ENCODE data around the gene KDM7A. TPM values are rescaled to one million over a fixed set of nuclear protein-coding genes. Genes with fewer than 3 reads are reported as not detected.

KDM7A gene
- polyA plus RNA-seq, 3 donors = 10.8 to 15.3 (median 12.6) TPM

DNA sequence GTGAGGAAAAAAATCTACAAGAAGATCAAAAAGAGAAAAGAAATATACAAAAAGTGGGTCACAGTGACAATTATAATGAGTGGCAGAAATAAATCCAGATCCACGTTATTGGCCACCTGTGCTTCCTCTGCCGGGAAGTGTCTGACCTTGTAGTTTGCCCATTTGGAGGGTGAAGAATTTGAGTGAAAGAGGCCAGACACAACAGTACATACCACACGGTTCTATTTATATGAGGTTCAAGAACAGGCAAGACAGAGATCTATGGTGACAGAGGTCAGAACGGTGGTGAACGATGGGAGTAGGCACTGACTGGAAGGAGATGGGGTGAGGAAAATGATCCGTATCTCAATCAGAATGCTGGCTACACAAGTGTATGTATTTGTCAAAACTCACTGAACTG, 131.1 kb downstream of the KDM7A start:
- DNase-seq (ENCODE audit: extremely low read depth in 1 of 11, low read depth in 9 of 11, low spot score in 4 of 11) = no peak

DNA sequence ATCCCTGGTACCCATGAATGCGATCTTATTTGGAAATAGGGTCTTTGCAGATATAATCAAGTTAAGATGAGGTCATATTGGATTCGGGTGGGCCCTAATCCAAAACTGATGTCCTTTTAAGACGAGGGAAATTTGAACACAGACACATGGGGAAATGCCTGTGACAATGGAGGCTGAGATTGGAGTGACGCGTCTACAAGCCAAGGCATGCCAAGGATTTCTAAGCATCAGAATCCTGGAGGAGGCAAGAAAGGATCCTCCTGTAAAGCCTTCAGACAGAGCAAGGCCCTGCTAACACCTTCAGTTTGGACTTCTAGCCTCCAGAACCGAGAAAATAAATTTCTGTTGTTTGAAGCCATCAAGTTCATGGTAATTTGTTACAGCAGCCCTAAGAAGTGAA, 132.5 kb downstream of the KDM7A start:
- DNase-seq (ENCODE audit: extremely low read depth in 1 of 11, low read depth in 9 of 11, low spot score in 4 of 11) = no peak

DNA sequence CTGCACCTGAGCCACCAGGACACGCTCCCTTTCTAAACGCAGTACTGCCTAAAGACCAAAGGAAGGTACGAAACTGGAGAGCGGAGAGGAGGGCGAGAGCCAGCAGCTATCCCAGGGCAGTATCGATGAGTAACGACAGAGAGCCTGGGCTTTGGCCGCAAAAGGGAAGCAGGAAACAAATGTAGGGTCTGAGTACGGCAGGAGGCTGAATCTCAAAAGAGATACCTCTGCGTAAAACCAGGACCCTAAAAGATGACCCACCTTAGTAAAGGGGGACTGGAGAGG, 134.5 kb downstream of the KDM7A start:
- no peak for DNase-seq (ENCODE audit: extremely low read depth in 1 of 11, low read depth in 9 of 11, low spot score in 4 of 11)

DNA sequence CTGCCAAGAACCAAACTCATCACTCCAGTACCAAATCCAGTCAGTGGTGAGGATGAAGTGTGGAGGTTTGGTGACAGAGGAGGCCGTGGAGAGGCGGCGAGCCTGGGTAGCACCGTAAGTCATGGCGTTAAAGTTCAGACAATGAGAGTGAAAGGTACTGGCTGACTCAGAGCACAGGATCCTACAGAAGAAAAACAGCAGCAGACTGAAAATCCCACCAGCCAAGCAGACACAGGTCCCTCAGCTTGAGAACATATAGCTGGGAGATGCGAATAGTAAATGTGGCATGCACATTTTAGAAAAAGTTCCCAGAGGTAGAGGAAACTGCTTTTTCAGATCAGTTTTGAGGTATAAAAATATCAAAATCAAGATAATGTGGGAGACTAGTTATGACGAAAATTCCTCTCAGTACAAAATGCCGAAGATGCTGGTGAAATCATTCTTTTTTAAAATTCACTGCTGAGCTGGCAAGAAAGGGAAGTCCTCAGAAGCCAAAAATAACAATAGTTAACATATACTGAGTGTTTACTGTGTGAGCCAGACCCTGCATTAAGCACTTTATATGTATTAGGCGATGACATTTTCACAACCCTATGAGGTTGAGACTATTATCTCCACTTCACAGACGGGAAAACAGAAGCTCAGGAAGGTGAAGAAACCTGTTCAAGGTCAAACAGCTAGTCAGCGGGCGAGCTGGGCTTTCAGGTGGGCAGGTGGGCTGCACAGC, 135.0 kb downstream of the KDM7A start:
- DNase-seq (ENCODE audit: extremely low read depth in 1 of 11, low read depth in 9 of 11, low spot score in 4 of 11) = no peak

DNA sequence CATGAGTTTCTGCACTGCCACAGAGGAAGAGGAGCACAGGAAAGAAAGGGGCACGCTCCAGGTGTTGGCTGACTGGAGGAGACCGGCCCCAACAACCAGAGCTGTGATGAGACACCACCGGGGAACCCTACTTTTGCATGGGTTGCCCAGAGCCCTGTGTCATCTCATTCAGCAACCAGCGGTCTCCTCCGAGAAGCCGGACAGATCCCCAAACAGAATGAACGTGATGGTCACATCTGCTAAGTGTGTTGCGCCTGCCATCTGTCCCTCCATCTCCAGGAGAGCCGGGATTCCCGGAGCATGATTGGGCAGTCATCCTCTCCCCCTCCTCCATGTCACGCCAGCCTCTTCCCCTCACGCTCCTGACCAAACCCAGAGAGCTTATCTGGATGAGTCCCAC, 136.9 kb downstream of the KDM7A start:
- DNase-seq (ENCODE audit: extremely low read depth in 1 of 11, low read depth in 9 of 11, low spot score in 4 of 11) = no peak

DNA sequence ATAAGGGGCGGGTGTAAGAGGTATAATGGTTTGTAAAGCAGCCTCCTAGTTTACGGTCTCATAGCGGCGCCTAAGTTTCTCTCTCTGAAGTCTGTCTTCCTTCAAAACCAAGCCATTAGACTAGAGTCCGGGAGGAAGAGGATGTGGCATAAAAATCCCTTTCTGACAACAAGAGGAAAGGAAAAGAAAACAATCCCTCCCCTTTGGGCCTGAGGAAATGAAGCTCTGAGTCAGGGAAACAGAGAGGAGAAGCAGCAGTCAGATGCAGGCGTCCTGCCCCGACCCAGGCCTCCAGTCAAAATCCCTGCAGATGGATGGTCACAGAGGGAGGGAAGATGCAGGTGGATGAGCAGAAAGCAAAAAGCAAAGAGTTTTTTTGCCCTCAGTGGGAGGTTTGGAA, 137.7 kb downstream of the KDM7A start:
- DNase-seq (ENCODE audit: extremely low read depth in 1 of 11, low read depth in 9 of 11, low spot score in 4 of 11) = no peak

DNA sequence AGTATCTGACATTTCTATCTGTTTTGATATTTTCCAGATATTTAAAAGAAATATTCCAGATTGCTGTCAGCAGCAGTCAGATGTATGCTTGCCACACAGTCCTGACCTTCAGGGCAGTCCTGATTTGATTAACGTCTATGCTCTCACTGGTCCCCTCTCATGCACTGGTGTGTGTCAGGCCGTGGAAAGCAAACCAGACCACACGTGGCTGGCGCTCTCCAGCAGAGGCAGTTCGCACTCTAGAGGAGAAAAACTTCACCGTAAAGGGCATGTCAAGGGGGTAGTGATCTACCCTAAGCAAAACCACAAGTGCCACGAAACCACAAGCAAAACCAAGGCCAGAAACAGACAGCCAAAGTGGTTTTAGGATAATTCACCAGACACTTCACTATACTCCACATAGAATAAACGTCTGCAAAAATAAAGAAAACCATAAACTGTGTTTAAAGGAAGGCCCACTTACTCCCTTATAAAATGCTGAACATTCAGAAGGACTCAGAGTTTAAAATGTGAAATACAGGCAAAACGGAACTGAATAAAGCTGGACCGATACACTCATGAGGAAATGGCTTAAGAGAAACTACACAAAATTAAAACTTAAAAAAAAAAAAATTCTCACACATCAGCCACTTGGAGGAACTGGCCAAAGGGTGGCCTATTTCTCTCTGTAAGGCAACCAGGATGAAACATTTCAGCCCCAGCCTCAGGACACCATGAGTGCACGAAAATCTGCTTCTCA, 140.4 kb downstream of the KDM7A start:
- DNase-seq (ENCODE audit: extremely low read depth in 1 of 11, low read depth in 9 of 11, low spot score in 4 of 11) = no peak

DNA sequence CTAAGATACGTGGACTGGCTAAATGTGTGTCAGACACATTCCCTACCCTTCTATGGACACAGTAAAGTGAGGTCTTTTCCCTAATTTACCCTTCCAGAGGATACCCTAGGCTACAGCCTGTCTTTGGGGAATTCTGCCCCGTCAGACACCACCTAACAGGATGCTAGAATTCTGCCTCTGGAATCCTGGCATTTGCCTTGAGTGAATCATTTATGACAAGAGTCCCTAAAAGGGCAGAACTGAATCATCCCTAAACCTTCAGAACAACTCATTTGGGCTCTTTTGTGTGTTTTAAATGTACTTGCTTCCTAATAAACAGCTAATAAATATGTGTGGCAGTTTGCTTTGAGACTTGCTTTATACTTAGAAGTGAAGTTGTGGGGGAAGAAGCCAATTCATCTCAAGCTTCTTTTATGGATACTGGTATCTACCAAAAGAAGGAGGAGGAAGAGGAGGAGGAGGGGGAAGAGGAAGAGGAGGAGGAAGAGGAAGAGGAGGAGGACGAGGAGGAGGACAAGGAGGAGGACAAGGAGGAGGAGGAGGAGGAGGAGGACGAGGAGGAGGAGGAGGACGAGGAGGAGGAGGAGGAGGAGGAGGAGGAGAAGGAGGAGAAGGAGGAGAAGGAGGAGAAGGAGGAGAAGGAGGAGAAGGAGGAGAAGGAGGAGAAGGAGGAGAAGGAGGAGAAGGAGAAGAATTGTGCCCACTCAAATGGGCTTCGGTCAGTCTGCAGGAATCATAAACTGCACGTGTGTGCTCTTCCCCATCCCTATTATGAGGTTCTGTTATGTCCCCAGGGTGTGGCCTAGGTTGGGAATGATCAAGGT, 141.2 kb downstream of the KDM7A start:
- no peak for DNase-seq (ENCODE audit: extremely low read depth in 1 of 11, low read depth in 9 of 11, low spot score in 4 of 11)

Other genes with a start within 250 kb of the KDM7A start
- gene PARP12, start 114.0 kb downstream of the KDM7A start, polyA plus RNA-seq (ENCODE audit: insufficient read length in 3 of 3) = 10 to 100 TPM; 12.5 to 24.7 (median 13.4) TPM
- 10 to 100 TPM; 49.6 to 62.9 (median 57.3) TPM for gene SLC37A3, start 221.5 kb upstream of the KDM7A start, polyA plus RNA-seq (ENCODE audit: insufficient read length in 3 of 3)
- gene RAB19, start 227.1 kb upstream of the KDM7A start, polyA plus RNA-seq (ENCODE audit: insufficient read length in 3 of 3) = 1 to 10 TPM; 2.0 to 3.3 (median 2.2) TPM

Data from renal cortex interstitium (tissue), 11 donors.